ENCODE measurements around the gene FAH.

- TF ChIP-seq CTCF (IDR thresholded peaks at IDR 0.05; ENCODE audit: insufficient read depth, low read depth, low read length): no peak
- TF ChIP-seq EZH2 (IDR thresholded peaks at IDR 0.05; ENCODE audit: insufficient read depth, low read length): no peak
Observed at GRCh38 chr15:80208758-80209734, 56.2 kb downstream of the FAH start.

Measured in astrocyte (in vitro differentiated cells and primary cell).